Measurements from ENCODE around the gene TNRC6A. TPM values are rescaled to one million over a fixed set of nuclear protein-coding genes. Genes with fewer than 3 reads are reported as not detected.

Gene TNRC6A
- total RNA-seq, 1 donor from 2014 or later = 79.6 TPM

DNA sequence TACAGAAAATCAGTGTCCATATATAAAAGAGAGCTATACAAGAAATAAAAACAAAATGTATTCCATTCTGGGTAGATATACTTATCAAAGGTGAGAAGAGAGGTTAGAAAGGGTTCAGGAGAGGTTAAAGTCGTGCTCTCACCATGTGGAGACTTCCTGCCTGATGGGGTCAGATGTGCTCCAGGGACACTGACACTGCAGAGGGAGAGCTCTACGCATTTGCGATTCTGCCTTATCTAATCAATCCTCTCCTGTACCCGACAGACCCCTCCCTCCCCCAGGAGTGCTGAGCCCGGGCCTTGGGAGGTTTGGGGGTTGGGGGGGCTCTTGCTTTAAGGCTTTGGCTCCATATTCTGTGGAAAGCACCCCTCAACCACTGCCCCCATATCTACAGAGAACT is 99.7 kb downstream of the TNRC6A start:
- TF ChIP-seq, protein P1, sequence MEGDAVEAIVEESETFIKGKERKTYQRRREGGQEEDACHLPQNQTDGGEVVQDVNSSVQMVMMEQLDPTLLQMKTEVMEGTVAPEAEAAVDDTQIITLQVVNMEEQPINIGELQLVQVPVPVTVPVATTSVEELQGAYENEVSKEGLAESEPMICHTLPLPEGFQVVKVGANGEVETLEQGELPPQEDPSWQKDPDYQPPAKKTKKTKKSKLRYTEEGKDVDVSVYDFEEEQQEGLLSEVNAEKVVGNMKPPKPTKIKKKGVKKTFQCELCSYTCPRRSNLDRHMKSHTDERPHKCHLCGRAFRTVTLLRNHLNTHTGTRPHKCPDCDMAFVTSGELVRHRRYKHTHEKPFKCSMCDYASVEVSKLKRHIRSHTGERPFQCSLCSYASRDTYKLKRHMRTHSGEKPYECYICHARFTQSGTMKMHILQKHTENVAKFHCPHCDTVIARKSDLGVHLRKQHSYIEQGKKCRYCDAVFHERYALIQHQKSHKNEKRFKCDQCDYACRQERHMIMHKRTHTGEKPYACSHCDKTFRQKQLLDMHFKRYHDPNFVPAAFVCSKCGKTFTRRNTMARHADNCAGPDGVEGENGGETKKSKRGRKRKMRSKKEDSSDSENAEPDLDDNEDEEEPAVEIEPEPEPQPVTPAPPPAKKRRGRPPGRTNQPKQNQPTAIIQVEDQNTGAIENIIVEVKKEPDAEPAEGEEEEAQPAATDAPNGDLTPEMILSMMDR (conservative IDR thresholded peaks at IDR 0.05) = no peak
- H3K27me3 Mint-ChIP-seq (ENCODE audit: low read depth) = no peaks in the 10 kb centered on the region
- no peaks in the 10 kb centered on the region for H3K9me3 Mint-ChIP-seq
- H3K27ac Mint-ChIP-seq (ENCODE audit: unreplicated experiment) = no peak overlapping the region
- no peak overlapping the region for H3K4me3 Mint-ChIP-seq
- H3K36me3 Mint-ChIP-seq (ENCODE audit: low read depth) = peaks cover 10% of the 10 kb centered on the region
- no peaks in the 10 kb centered on the region for H3K4me1 Mint-ChIP-seq
- no peak for DNase-seq (ENCODE audit: low read depth, low spot score)

DNA sequence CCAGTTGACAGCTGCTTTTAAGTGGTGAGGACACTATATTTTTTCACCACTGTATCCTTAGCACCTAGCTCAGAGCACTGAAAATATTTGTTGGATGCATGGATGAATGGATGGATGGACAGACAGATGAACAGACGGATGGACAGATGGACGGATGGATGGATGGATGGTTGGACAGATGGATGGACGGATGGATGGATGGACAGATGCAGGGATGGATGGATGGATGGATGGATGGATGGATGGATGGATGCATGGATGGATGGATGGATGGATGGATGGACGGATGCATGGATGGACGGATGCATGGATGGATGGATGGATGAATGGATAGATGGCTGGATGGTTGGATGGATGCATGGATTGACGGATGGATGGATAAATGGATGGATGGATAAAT is 103.9 kb downstream of the TNRC6A start:
- H3K4me1 Mint-ChIP-seq = peaks cover 4% of the 10 kb centered on the region
- H3K27ac Mint-ChIP-seq (ENCODE audit: unreplicated experiment) = no peak overlapping the region
- H3K27me3 Mint-ChIP-seq (ENCODE audit: low read depth) = no peaks in the 10 kb centered on the region
- no peaks in the 10 kb centered on the region for H3K9me3 Mint-ChIP-seq
- TF ChIP-seq, protein P1 (conservative IDR thresholded peaks at IDR 0.05) = no peak
- no peaks in the 10 kb centered on the region for H3K36me3 Mint-ChIP-seq (ENCODE audit: low read depth)
- no peak overlapping the region for H3K4me3 Mint-ChIP-seq
- DNase-seq (ENCODE audit: low read depth, low spot score) = no peak

DNA sequence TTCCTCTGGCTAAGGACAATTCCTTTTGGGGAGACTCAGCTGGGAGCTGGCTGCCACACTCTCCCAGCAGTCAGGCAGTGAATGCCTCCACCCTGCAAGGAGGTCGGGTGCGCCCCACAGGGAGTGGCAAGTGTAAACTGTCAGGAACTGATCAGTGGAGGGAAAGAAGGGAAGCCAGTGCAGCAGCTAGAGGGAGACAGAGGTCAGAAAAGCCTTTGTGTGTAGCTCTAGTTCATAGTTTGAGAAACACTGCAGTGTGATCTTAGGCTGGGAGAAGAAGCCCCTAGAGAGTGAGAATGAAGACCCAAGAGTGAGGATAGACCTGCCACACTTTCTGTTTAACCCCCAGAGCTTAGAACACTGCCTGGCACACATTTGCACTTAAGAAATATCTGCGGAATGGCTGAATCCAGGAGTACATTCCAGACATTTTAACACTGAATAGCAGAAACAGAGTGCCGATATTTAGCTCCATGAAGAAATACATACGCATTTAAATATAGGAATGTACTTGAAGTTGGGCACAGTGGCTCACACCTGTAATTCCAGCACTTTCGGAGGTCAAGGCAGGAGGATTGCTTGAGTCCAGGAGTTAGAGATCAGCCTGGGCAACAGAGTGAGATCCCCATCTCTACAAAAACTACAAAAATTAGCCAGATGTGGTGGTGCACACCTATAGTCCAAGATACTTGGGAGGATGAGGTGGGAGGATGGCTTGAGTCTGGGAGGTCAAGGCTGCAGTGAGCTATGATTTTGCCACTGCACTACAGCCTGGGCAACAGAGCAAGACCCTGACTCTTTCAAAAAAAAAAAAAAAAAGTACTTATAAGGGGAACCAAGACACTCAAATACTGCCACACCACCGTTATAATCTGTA is 105.2 kb downstream of the TNRC6A start:
- no peak overlapping the region for H3K4me3 Mint-ChIP-seq
- no peak for DNase-seq (ENCODE audit: low read depth, low spot score)
- H3K27me3 Mint-ChIP-seq (ENCODE audit: low read depth) = no peaks in the 10 kb centered on the region
- peaks cover 10% of the 10 kb centered on the region for H3K4me1 Mint-ChIP-seq
- H3K36me3 Mint-ChIP-seq (ENCODE audit: low read depth) = no peaks in the 10 kb centered on the region
- TF ChIP-seq, protein P1 (conservative IDR thresholded peaks at IDR 0.05) = peak; percentile 61
- H3K9me3 Mint-ChIP-seq = no peaks in the 10 kb centered on the region
- H3K27ac Mint-ChIP-seq (ENCODE audit: unreplicated experiment) = peak overlapping the region; percentile 65

GRCh38 chr16:24836836-24837235 is 107.4 kb downstream of the TNRC6A start:
- Mint-ChIP-seq H3K27ac (ENCODE audit: unreplicated experiment) (no peak overlapping the region), H3K4me3 (no peak overlapping the region), H3K9me3 (no peaks in the 10 kb centered on the region)

DNA sequence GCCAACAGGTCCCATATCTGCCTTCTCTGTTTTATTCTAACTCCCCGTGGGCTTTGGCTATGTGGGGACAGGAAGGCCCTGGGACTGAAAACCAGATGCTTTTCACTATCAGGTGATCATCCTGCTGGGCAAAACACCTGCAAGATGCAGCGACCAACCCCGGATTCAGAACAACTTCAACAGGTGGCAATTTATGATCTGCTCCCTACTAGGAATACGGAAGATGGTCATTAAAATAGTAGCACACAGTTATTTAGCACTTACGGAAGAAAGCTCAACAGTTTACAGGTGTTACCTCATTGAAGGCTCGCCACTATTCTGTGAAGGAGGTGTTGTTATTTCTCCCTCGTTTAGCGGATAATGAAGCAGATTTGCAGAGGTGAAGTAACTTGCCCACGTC is 108.5 kb downstream of the TNRC6A start:
- H3K27ac Mint-ChIP-seq (ENCODE audit: unreplicated experiment) = peak overlapping the region; percentile 13
- no peak for DNase-seq (ENCODE audit: low read depth, low spot score)
- no peak overlapping the region for H3K4me3 Mint-ChIP-seq
- H3K4me1 Mint-ChIP-seq = peaks cover 10% of the 10 kb centered on the region
- H3K9me3 Mint-ChIP-seq = no peaks in the 10 kb centered on the region
- H3K27me3 Mint-ChIP-seq (ENCODE audit: low read depth) = no peaks in the 10 kb centered on the region
- TF ChIP-seq, protein P1 (conservative IDR thresholded peaks at IDR 0.05) = no peak
- no peaks in the 10 kb centered on the region for H3K36me3 Mint-ChIP-seq (ENCODE audit: low read depth)

More at GRCh38 chr16:24836836-24837235, 107.4 kb downstream of the TNRC6A start:
- no peaks in the 10 kb centered on the region for H3K36me3 Mint-ChIP-seq (ENCODE audit: low read depth)
- H3K27me3 Mint-ChIP-seq (ENCODE audit: low read depth) = no peaks in the 10 kb centered on the region
- peaks cover 10% of the 10 kb centered on the region for H3K4me1 Mint-ChIP-seq
- no peak for DNase-seq (ENCODE audit: low read depth, low spot score)
- TF ChIP-seq, protein P1 (conservative IDR thresholded peaks at IDR 0.05) = no peak
